Measurements from ENCODE around the gene FREM1.

The FREM1 gene

DNA sequence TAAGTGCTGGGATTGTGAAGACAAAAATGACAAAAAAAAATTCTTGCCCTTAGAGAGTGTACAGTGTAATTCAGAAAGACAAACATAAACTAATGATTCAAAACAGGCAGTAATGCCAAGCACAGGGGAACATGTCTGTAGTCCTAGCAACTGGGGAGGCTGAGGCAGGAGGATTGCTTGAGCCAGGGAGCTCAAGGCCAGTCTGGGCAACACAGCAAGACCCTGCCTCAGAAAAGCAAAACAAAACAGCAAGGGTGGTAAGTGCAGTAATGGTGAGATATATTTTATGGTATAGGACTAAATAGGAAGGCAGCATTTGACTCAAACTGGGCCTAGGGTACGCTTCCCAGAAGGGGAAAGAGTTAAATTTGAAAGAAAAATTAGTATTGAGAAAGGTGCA, 18.9 kb downstream of the FREM1 start:
- Histone ChIP-seq H3K4me3 (no peak overlapping the region), H3K27ac (no peak overlapping the region)
- TF ChIP-seq, protein P1, sequence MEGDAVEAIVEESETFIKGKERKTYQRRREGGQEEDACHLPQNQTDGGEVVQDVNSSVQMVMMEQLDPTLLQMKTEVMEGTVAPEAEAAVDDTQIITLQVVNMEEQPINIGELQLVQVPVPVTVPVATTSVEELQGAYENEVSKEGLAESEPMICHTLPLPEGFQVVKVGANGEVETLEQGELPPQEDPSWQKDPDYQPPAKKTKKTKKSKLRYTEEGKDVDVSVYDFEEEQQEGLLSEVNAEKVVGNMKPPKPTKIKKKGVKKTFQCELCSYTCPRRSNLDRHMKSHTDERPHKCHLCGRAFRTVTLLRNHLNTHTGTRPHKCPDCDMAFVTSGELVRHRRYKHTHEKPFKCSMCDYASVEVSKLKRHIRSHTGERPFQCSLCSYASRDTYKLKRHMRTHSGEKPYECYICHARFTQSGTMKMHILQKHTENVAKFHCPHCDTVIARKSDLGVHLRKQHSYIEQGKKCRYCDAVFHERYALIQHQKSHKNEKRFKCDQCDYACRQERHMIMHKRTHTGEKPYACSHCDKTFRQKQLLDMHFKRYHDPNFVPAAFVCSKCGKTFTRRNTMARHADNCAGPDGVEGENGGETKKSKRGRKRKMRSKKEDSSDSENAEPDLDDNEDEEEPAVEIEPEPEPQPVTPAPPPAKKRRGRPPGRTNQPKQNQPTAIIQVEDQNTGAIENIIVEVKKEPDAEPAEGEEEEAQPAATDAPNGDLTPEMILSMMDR (IDR thresholded peaks at IDR 0.05): no peak
- DNase-seq (ENCODE audit: low spot score): no peak

DNA sequence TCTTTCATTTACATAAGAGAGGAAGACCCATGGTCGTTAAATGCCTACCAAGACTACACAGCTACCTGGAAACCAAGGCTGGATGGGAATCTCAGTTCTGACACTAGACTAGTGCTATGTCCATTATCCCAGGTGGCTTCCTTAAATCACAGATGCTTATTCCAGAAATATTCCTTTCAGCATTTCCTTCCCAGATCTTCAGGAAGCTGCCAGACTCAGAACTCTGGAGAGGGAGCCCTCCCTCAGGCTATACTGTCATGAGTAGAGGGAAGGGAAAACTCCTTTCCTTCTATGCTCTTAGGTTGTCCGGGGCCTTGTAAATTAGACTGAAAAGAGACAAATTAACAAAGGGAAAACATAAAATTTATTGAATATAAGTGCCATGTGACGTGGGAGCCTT, 20.8 kb downstream of the FREM1 start:
- no peak overlapping the region for H3K27ac ChIP-seq
- H3K4me3 ChIP-seq: no peak overlapping the region
- TF ChIP-seq, protein P1 (IDR thresholded peaks at IDR 0.05): no peak
- DNase-seq (ENCODE audit: low spot score): no peak

DNA sequence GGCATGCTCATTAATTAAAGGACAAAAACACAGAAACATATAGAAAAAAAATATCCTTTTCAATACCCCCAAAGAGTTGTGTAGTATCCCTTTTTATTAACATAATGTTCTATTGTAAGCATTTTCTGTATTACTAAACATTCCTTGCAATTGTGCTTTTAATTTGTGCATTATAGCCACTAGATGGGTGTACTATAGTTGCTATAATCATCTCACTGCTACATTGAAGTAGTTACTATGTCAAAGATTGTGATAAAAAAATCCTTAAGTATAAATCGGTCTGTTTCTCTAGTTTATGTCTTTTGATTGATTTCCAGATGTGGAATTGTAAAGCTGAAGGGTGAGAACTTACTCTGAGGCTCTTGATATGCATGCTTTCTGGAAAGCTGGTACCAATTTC, 21.4 kb downstream of the FREM1 start:
- Histone ChIP-seq H3K4me3 (no peak overlapping the region), H3K27ac (no peak overlapping the region)
- DNase-seq (ENCODE audit: low spot score): no peak
- TF ChIP-seq, protein P1 (IDR thresholded peaks at IDR 0.05): no peak

DNA sequence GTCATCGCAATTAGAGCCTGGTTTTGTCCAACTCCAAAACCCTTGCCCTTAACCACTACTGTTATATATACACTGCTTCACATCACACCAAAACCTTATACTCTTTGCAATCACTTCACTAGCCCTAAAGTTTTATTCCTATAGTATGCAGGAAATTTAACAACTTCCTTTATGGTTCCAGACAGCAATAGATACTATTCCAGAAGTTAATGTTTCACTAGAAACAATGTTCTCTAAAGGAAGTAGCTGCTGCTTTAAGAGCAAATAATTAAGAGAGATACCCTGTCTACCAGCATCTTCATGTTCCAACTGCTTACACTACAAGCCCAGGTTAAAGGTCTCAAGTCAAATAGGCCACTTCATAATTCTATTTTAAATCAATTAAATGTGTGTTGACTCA, 22.0 kb downstream of the FREM1 start:
- TF ChIP-seq, protein P1 (IDR thresholded peaks at IDR 0.05): no peak
- Histone ChIP-seq H3K27ac (no peak overlapping the region), H3K4me3 (no peak overlapping the region)
- DNase-seq (ENCODE audit: low spot score): no peak

DNA sequence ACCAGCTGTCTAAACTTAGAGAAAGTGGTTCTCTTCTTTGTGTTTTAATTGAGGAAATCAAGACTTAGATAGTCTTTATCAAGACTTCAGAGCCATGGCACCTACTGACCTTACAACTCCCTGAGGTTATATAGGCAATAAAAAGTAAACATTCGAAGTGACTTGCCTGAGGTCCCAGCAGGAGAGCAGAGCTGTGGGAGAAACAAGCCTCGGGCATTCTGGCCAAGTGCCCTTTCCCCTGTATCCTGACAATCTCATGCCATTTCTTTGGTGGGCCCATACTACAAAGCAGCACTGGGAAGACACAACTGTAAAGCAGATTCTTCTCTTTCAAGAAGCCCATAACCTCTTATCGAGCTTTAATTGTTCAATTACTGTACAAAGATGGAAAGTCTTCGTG, 23.1 kb downstream of the FREM1 start:
- Histone ChIP-seq H3K27ac (no peak overlapping the region), H3K4me3 (peak overlapping the region; percentile 8)
- TF ChIP-seq, protein P1 (IDR thresholded peaks at IDR 0.05): no peak
- no peak for DNase-seq (ENCODE audit: low spot score)

DNA sequence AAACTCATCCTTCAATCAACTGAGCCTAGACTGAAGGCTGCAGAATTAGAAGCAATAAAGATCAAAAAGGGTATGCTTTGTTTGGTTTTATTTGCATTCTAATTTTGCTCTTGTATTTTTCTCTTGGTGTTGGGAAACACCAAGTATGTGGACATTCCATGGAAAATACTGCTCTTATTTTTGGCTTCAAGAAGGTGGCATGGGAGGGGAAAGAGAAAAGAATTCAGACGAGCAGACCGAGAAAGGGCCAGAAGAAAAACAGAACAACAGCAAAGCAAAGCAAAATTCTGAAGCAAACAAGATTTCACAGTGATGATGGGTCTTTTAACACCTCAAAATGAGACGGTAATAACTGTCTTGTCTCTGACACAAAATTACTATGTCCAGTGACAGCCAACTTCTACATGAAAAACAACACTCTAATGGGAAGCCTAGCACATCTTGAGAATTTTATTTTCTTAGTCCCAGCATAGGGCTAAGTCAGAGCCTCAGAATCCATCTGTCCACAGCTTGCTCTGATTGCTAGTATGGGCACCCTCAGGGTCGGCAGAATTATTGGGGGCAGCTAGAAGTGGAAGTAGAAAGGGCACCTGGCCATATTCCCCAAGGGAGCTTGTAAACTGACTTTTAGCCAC, 26.8 kb downstream of the FREM1 start:
- Histone ChIP-seq H3K27ac (peak overlapping the region; percentile 49 to 88), H3K4me3 (peak overlapping the region; percentile 11)
- TF ChIP-seq, protein P1 (IDR thresholded peaks at IDR 0.05): no peak
- DNase-seq (ENCODE audit: low spot score): no peak

DNA sequence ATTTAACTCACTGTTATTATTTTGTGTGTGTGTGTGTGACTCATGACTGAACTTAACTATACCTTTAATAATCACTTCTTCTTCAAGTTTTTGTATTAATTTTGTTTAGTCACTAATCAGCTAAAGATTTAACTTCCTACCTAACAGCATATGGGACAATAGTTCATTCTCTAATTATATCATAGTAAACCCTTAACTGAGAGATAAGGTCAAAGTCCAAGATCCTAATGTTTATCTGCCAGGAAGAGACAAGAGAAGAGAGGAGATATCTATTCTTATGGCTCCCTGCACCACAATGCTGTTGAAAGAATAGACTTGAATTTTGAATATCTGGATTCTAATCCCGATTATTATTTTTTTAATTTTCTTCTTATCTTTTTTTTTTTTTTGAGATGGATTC, 28.1 kb downstream of the FREM1 start:
- TF ChIP-seq, protein P1 (IDR thresholded peaks at IDR 0.05): no peak
- no peak for DNase-seq (ENCODE audit: low spot score)
- peak overlapping the region in 1 of 2 donors; percentile 39 for H3K27ac ChIP-seq
- no peak overlapping the region for H3K4me3 ChIP-seq

Measured in coronary artery (tissue), 2 donors.